PC-9 (cell line): ENCODE measurements around the gene PTCD1. TPM values are rescaled to one million over a fixed set of nuclear protein-coding genes. Genes with fewer than 3 reads are reported as not detected.
"Not testable (repeated sequence)": the region's sequence is repeated elsewhere in the genome, so short reads cannot be mapped to it uniquely, and the experiment has no call there.

Experiments used
- BruUV-seq: library from RNA; stranded (reverse); fragments of 400-500 nt; replicated peaks from 2 replicates; lab custom pipeline; 2021; lab: Mats Ljungman, UMichigan
- CTCF ChIA-PET: fragments of 300-600 bp; sonication (Branson Sonifier 250); formaldehyde crosslinking; loops from one replicate; lab custom pipeline; 2022; ENCODE audit warnings: antibody characterized with exemption; lab: Charles Lee
- POLR2A ChIA-PET: fragments of 300-600 bp; sonication (Branson Sonifier 250); formaldehyde crosslinking; loops from one replicate; lab custom pipeline; 2022; ENCODE audit warnings: antibody characterized with exemption; ENCODE audit not compliant: unreplicated experiment; lab: Charles Lee
- DNase-seq, 2 experiments: peaks; one replicate each; pipeline versions ENCODE4 v3.0.0 to v3.0.0-alpha.2; 2015 to 2022; ENCODE audit warnings: mixed read lengths in 1 of 2
- H2AFZ ChIP-seq: fragments of 200-600 bp; sonication (generic); 2 replicates; pipeline ENCODE4 v1.8.1; 2017; ENCODE audit warnings: antibody characterized with exemption
- H3F3A ChIP-seq: fragments of 200-600 bp; sonication (generic); 2 replicates; pipeline ENCODE4 v1.8.1; 2017; ENCODE audit warnings: antibody characterized with exemption, mild to moderate bottlenecking, low read depth; ENCODE audit not compliant: insufficient read depth
- H3K27ac ChIP-seq: fragments of 200-600 bp; sonication (generic); 2 replicates; pipeline ENCODE4 v1.6.1; 2016; ENCODE audit warnings: mixed run types
- H3K27me3 ChIP-seq: fragments of 200-600 bp; sonication (generic); 2 replicates; pipeline ENCODE4 v1.6.1; 2016; ENCODE audit warnings: low read depth, mixed run types; ENCODE audit not compliant: insufficient read depth
- H3K36me3 ChIP-seq: fragments of 200-600 bp; sonication (generic); 2 replicates; pipeline ENCODE4 v1.6.1; 2016; ENCODE audit warnings: low read depth, mixed run types
- H3K4me1 ChIP-seq: fragments of 200-600 bp; sonication (generic); replicated peaks from 2 replicates; pipeline ENCODE4 v1.6.1; 2016; ENCODE audit warnings: mixed run types; ENCODE audit not compliant: insufficient read depth
- H3K4me2 ChIP-seq: fragments of 200-600 bp; sonication (generic); 2 replicates; pipeline ENCODE4 v1.6.1; 2017; ENCODE audit warnings: mixed run types
- H3K4me3 ChIP-seq: fragments of 200-600 bp; sonication (generic); 2 replicates; pipeline ENCODE4 v1.6.1; 2016; ENCODE audit warnings: mixed run types
- H3K79me2 ChIP-seq: fragments of 200-600 bp; sonication (generic); 2 replicates; pipeline ENCODE4 v1.6.1; 2017; ENCODE audit warnings: low read depth, mixed run types
- H3K9me2 ChIP-seq: fragments of 200-600 bp; sonication (generic); 2 replicates; pipeline ENCODE4 v1.8.1; 2017; ENCODE audit warnings: mild to moderate bottlenecking; ENCODE audit not compliant: insufficient read depth
- H3K9me3 ChIP-seq: fragments of 200-600 bp; sonication (generic); 2 replicates; pipeline ENCODE4 v1.8.1; 2016; ENCODE audit warnings: low read depth; ENCODE audit not compliant: insufficient read depth
- H4K20me1 ChIP-seq: fragments of 200-600 bp; sonication (generic); 2 replicates; pipeline ENCODE4 v1.8.1; 2017; ENCODE audit not compliant: insufficient read depth
- CTCF ChIP-seq: fragments of 200-600 bp; sonication (generic); conservative IDR thresholded peaks from 2 replicates; pipeline ENCODE4 v1.6.1; 2017; ENCODE audit warnings: mixed run types, antibody characterized with exemption, mild to moderate bottlenecking, moderate library complexity
- EZH2 ChIP-seq: fragments of 200-600 bp; sonication (generic); IDR thresholded peaks from 2 replicates; pipeline ENCODE4 v1.8.0; 2017; ENCODE audit warnings: antibody characterized with exemption, low read depth
- intact Hi-C: fragments of 100-400 bp; cut with micrococcal nuclease; formaldehyde crosslinking; loops from one replicate; pipeline ENCODE4 v1.10.0; 2022; ENCODE audit not compliant: unreplicated experiment
- total RNA-seq: library from RNA; stranded (reverse); gene quantifications from 2 replicates; pipeline ENCODE4 v1.2.3, GENCODE V29; 2021

Gene PTCD1
- total RNA-seq, 1 experiment from 2014 or later = 8.0 TPM

GRCh38 chr7:99440195-99440594 is 1.6 kb upstream of the PTCD1 start:
- H3K9me2 ChIP-seq = no peaks in the 10 kb centered on the region
- peaks cover 45% of the 10 kb centered on the region for H3K79me2 ChIP-seq
- BruUV-seq = no TSS peak
- peak overlapping the region; percentile 85 for H3K4me2 ChIP-seq
- no peak for DNase-seq
- H3K9me3 ChIP-seq = no peaks in the 10 kb centered on the region
- no peak overlapping the region for H2AFZ ChIP-seq
- peaks cover 23% of the 10 kb centered on the region; the same call in 1 of the 2 replicates for H3K36me3 ChIP-seq
- CTCF ChIA-PET = interaction anchor here (0.7 kb wide), 1 partner anchor 1149 kb away, joined by 5 read pairs; no protein-coding TSS in a partner anchor
- no peak overlapping the region for H3K27ac ChIP-seq
- H3F3A ChIP-seq = peaks cover 9% of the 10 kb centered on the region; the same call in 1 of the 2 replicates
- POLR2A ChIA-PET = no interaction called here
- peaks cover 15% of the 10 kb centered on the region for H4K20me1 ChIP-seq
- no peak for TF ChIP-seq CTCF
- no peak for TF ChIP-seq EZH2
- H3K27me3 ChIP-seq = no peaks in the 10 kb centered on the region
- peak overlapping the region; percentile 84; the same call in 1 of the 2 replicates for H3K4me3 ChIP-seq
- intact Hi-C loops = no loop called here
- peaks cover 15% of the 10 kb centered on the region; the same call in 1 of the 2 replicates for H3K4me1 ChIP-seq

- ChIA-PET POLR2A (interaction anchor here (0.5 to 0.7 kb wide), 3 partner anchors 8 to 497 kb away, joined by 3 to 6 read pairs (median 5); no protein-coding TSS in a partner anchor), CTCF (interaction anchor here (0.6 kb wide), 1 partner anchor 969 kb away, joined by 3 read pairs; no protein-coding TSS in a partner anchor)
- Histone ChIP-seq H3K4me3 (peak overlapping the region; percentile 84), H3K36me3 (peaks cover 15% of the 10 kb centered on the region; the same call in 1 of the 2 replicates), H3K9me3 (no peaks in the 10 kb centered on the region), H3K79me2 (peaks cover 45% of the 10 kb centered on the region), H4K20me1 (peaks cover 15% of the 10 kb centered on the region), H3K27me3 (no peaks in the 10 kb centered on the region), H3K27ac (peak overlapping the region; percentile 33; the same call in 1 of the 2 replicates), H3K4me1 (peaks cover 15% of the 10 kb centered on the region; the same call in 1 of the 2 replicates), H3K9me2 (no peaks in the 10 kb centered on the region), H3F3A (peaks cover 12% of the 10 kb centered on the region; the same call in 1 of the 2 replicates), H3K4me2 (peak overlapping the region; percentile 85), H2AFZ (peak overlapping the region; percentile 96)
- no peak for DNase-seq
- no peak for TF ChIP-seq EZH2
- no peak for TF ChIP-seq CTCF
- intact Hi-C loops = loop anchor here (2.0 kb wide), 1 partner anchor 29 kb away; the partner anchor contains the start of genes BUD31 and PDAP1
- BruUV-seq = no TSS peak
Observed at GRCh38 chr7:99437946-99438572, 539 bp downstream of the PTCD1 start.

GRCh38 chr7:99433158-99433557 is 5.4 kb downstream of the PTCD1 start:
- no TSS peak for BruUV-seq
- H3K27me3 ChIP-seq = no peaks in the 10 kb centered on the region
- intact Hi-C loops = no loop called here
- no peaks in the 10 kb centered on the region for H4K20me1 ChIP-seq
- ChIA-PET POLR2A (no interaction called here), CTCF (no interaction called here)
- H3F3A ChIP-seq = peaks cover 12% of the 10 kb centered on the region; the same call in 1 of the 2 replicates
- H2AFZ ChIP-seq = no peak overlapping the region
- no peaks in the 10 kb centered on the region for H3K9me2 ChIP-seq
- H3K9me3 ChIP-seq = no peaks in the 10 kb centered on the region
- H3K4me2 ChIP-seq = no peak overlapping the region
- 0 out of 2 replicates have a peak, but pooled peaks cover 7% of the 10 kb centered on the region for H3K4me1 ChIP-seq
- H3K4me3 ChIP-seq = no peak overlapping the region
- H3K79me2 ChIP-seq = peaks cover 17% of the 10 kb centered on the region
- no peaks in the 10 kb centered on the region for H3K36me3 ChIP-seq
- no peak for TF ChIP-seq EZH2
- TF ChIP-seq CTCF = no peak
- no peak for DNase-seq
- no peak overlapping the region for H3K27ac ChIP-seq

- H3K27ac ChIP-seq, CTCF ChIA-PET, H4K20me1 ChIP-seq, H2AFZ ChIP-seq, H3K4me2 ChIP-seq, H3K9me3 ChIP-seq, H3K4me3 ChIP-seq, H3K27me3 ChIP-seq, H3F3A ChIP-seq, H3K9me2 ChIP-seq, H3K79me2 ChIP-seq, intact Hi-C loops, H3K36me3 ChIP-seq, DNase-seq, H3K4me1 ChIP-seq, POLR2A ChIA-PET, BruUV-seq: not testable (repeated sequence)
Observed at GRCh38 chr7:99431756-99432540, 6.7 kb downstream of the PTCD1 start.
